PC-3 (cell line): ENCODE data around the gene SPNS3. TPM values are rescaled to one million over a fixed set of nuclear protein-coding genes. Genes with fewer than 3 reads are reported as not detected.

Source experiments
- ATAC-seq: fragments of 200-7000 bp; cut with Tn5 transposase; 2 replicates; pipeline ENCODE4 v1.9.1; 2020; ENCODE audit warnings: mild to moderate bottlenecking, moderate library complexity
- BruUV-seq: library from RNA; stranded (reverse); fragments of 400-500 nt; replicated peaks from 2 replicates; lab custom pipeline; 2021; lab: Mats Ljungman, UMichigan
- CTCF ChIA-PET: fragments of 300-600 bp; sonication (Branson Sonifier 250); formaldehyde crosslinking; loops from one replicate; lab custom pipeline; 2022; ENCODE audit warnings: antibody characterized with exemption; lab: Charles Lee
- POLR2A ChIA-PET: fragments of 300-600 bp; sonication (Branson Sonifier 250); formaldehyde crosslinking; loops from one replicate; lab custom pipeline; 2022; ENCODE audit warnings: antibody characterized with exemption; ENCODE audit not compliant: unreplicated experiment; lab: Charles Lee
- DNase-seq: peaks from one replicate; pipeline ENCODE4 v3.0.0-alpha.2; 2015
- H2AFZ ChIP-seq: fragments of 300-600 bp; sonication (generic); 2 replicates; pipeline ENCODE4 v1.6.0; 2016; ENCODE audit warnings: antibody characterized with exemption, low read length
- H3F3A ChIP-seq: fragments of 300-600 bp; sonication (generic); one replicate; pipeline ENCODE4 v1.6.0; 2017; ENCODE audit warnings: antibody characterized with exemption, low read length, control low read depth, mild to moderate bottlenecking; ENCODE audit not compliant: unreplicated experiment
- H3K27ac ChIP-seq: fragments of 300-600 bp; sonication (generic); 2 replicates; pipeline ENCODE4 v1.5.1; 2016; ENCODE audit warnings: mild to moderate bottlenecking, low read length
- H3K27me3 ChIP-seq: fragments of 300-600 bp; sonication (generic); 2 replicates; pipeline ENCODE4 v1.6.1; 2016; ENCODE audit warnings: low read length, mixed read lengths
- H3K36me3 ChIP-seq: fragments of 300-600 bp; sonication (generic); 2 replicates; pipeline ENCODE4 v1.6.1; 2016; ENCODE audit warnings: low read depth, mixed run types, low read length, mixed read lengths
- H3K4me1 ChIP-seq: fragments of 300-600 bp; sonication (generic); 2 replicates; pipeline ENCODE4 v1.5.1; 2016; ENCODE audit warnings: low read length; ENCODE audit not compliant: insufficient read depth
- H3K4me2 ChIP-seq: fragments of 300-600 bp; sonication (generic); 2 replicates; pipeline ENCODE4 v1.6.0; 2016; ENCODE audit warnings: low read length
- H3K4me3 ChIP-seq: fragments of 300-600 bp; sonication (generic); 2 replicates; pipeline ENCODE4 v1.5.1; 2016; ENCODE audit warnings: mild to moderate bottlenecking, low read length, mixed read lengths
- H3K79me2 ChIP-seq: fragments of 300-600 bp; sonication (generic); 2 replicates; pipeline ENCODE4 v1.6.1; 2017; ENCODE audit warnings: low read length, mixed read lengths
- H3K9ac ChIP-seq: fragments of 300-600 bp; sonication (generic); 2 replicates; pipeline ENCODE4 v1.6.0; 2016; ENCODE audit warnings: mild to moderate bottlenecking, low read length
- H3K9me2 ChIP-seq: fragments of 300-600 bp; sonication (generic); replicated peaks from 2 replicates; pipeline ENCODE4 v1.6.1; 2016; ENCODE audit warnings: mixed run types, low read length, mixed read lengths
- H3K9me3 ChIP-seq: fragments of 300-600 bp; sonication (generic); 2 replicates; pipeline ENCODE4 v1.6.1; 2016; ENCODE audit warnings: low read length, mixed read lengths
- H4K20me1 ChIP-seq: fragments of 300-600 bp; sonication (generic); 2 replicates; pipeline ENCODE4 v1.6.1; 2016; ENCODE audit warnings: low read length, mixed read lengths
- CTCF ChIP-seq: fragments of 300-600 bp; sonication (generic); conservative IDR thresholded peaks from 2 replicates; pipeline ENCODE4 v1.5.1; 2017; ENCODE audit warnings: antibody characterized with exemption, low read depth, mild to moderate bottlenecking, low read length
- EZH2 ChIP-seq: fragments of 300-600 bp; sonication (generic); IDR thresholded peaks from one replicate; pipeline ENCODE4 v1.6.1; 2017; ENCODE audit warnings: antibody characterized with exemption, mild to moderate bottlenecking, low read length; ENCODE audit not compliant: unreplicated experiment
- EZH2phosphoT487 ChIP-seq: fragments of 300-600 bp; sonication (generic); IDR thresholded peaks from 2 replicates; pipeline ENCODE4 v1.6.1; 2018; ENCODE audit warnings: mild to moderate bottlenecking, antibody characterized with exemption, low read length, borderline replicate concordance
- intact Hi-C: fragments of 100-400 bp; cut with micrococcal nuclease; formaldehyde crosslinking; loops from 2 replicates; pipeline ENCODE4 v1.9.0; 2023
- total RNA-seq: library from RNA; depleted of rRNA; stranded (reverse); fragments of >200 nt; gene quantifications from 2 replicates; pipeline ENCODE4 v1.2.3, GENCODE V29; 2014

The SPNS3 gene
- total RNA-seq, 1 experiment from 2014 or later, result 0.69 TPM

DNA sequence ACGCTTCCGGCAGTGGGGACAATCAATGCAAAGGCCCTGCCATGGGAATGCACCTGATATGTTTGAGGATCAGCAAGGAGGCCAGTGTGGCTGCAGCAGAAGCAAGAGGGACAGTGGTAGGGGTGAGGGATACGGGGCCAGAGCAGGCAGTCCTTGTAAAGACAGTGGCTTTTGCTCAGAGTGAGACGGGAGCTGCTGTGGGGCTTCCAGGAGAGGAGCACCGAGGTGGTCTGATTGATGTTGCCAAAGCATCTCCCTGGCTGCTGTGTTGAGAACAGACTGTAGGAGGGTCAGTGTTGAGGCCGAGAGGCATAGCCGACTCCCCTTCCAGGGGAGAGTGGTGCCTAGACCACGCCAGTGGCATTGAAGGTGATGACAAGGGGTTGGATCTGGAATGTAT lies 53.6 kb downstream of the SPNS3 start:
- no peak overlapping the region for H2AFZ ChIP-seq
- no peaks in the 10 kb centered on the region for H3K27me3 ChIP-seq
- no peak for DNase-seq
- H4K20me1 ChIP-seq, result no peaks in the 10 kb centered on the region
- no peaks in the 10 kb centered on the region for H3K79me2 ChIP-seq
- ATAC-seq, result no peak
- H3K9me3 ChIP-seq, result no peaks in the 10 kb centered on the region
- BruUV-seq, result no TSS peak
- CTCF ChIA-PET, result no interaction called here
- intact Hi-C loops, result no loop called here
- POLR2A ChIA-PET, result no interaction called here
- no peaks in the 10 kb centered on the region for H3K36me3 ChIP-seq
- no peak overlapping the region for H3K27ac ChIP-seq
- H3F3A ChIP-seq, result no peaks in the 10 kb centered on the region
- H3K4me2 ChIP-seq, result no peak overlapping the region
- H3K9me2 ChIP-seq, result no peaks in the 10 kb centered on the region
- H3K9ac ChIP-seq, result no peak overlapping the region
- H3K4me3 ChIP-seq, result no peak overlapping the region
- no peak for TF ChIP-seq EZH2
- TF ChIP-seq CTCF, result no peak
- no peak for TF ChIP-seq EZH2phosphoT487
- peaks cover 18% of the 10 kb centered on the region for H3K4me1 ChIP-seq

GRCh38 chr17:4487820-4488716 lies 54.3 kb downstream of the SPNS3 start:
- H3K27ac ChIP-seq, result no peak overlapping the region
- POLR2A ChIA-PET, result no interaction called here

More at GRCh38 chr17:4487820-4488716, 54.3 kb downstream of the SPNS3 start:
- Histone ChIP-seq H4K20me1 (no peaks in the 10 kb centered on the region), H3K4me1 (peaks cover 15% of the 10 kb centered on the region), H3K9ac (no peak overlapping the region), H3K36me3 (no peaks in the 10 kb centered on the region), H3K9me2 (no peaks in the 10 kb centered on the region), H3F3A (no peaks in the 10 kb centered on the region), H3K9me3 (no peaks in the 10 kb centered on the region), H3K27me3 (no peaks in the 10 kb centered on the region), H3K4me3 (no peak overlapping the region), H3K4me2 (no peak overlapping the region), H2AFZ (no peak overlapping the region), H3K79me2 (no peaks in the 10 kb centered on the region)
- TF ChIP-seq EZH2phosphoT487, result no peak
- no peak for TF ChIP-seq EZH2
- no peak for TF ChIP-seq CTCF
- intact Hi-C loops, result no loop called here
- CTCF ChIA-PET, result no interaction called here
- no peak for ATAC-seq
- no peak for DNase-seq
- no TSS peak for BruUV-seq
